GM21526 (cell line): ENCODE data around the gene MACROD2.
"Not testable (repeated sequence)": the region's sequence is repeated elsewhere in the genome, so short reads cannot be mapped to it uniquely, and the experiment has no call there.

ENCODE experiments used
- ATAC-seq: cut with Tn5 transposase; IDR thresholded peaks from one replicate; pipeline ENCODE4 v1.9.1; 2021; ENCODE audit warnings: moderate library complexity; ENCODE audit not compliant: unreplicated experiment, low FRiP score

The MACROD2 gene

GRCh38 chr20:14178528-14178927 is 183.2 kb downstream of the MACROD2 start:
- ATAC-seq, result no peak

DNA sequence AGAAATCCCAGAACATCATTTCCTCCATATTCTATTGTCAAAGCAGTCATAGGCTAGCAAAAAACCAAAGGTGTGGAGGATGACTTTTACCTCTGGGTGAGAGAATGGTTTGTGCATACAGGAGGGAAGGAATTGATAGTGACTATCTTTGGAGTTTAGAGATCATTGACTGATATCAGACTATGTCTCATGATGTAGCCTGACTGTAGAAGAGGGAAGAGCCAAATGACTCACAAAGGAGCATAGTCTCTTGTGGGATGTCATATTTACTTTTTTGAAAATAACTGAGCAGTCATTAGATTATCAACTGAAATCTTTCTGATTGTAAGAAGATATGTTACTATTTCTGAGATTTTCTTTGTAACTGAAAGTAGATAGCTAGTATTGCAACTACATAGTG is 183.6 kb downstream of the MACROD2 start:
- no peak for ATAC-seq

GRCh38 chr20:14189794-14190402 is 194.6 kb downstream of the MACROD2 start:
- no peak for ATAC-seq

DNA sequence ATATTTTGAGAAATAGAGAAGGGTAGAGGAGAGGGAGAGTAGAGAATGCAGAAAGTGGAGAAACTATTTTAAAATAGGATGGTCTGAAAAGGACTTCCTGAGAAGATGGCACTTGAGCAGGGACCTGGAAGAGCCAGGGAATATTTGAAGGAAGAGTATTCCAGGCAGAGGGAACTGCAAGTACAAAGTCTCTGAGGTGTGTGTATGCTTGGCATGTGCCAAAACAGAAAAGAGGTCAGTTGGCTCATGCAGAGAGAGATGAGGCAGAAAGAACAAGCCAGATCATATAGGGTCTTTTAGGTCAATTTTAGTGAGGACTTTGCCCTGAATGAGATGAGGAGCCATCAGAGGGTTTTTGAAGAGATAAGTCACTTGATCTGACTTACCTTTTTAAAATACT is 196.2 kb downstream of the MACROD2 start:
- no peak for ATAC-seq

- no peak for ATAC-seq
These were observed 198.1 kb downstream of the MACROD2 start for GRCh38 chr20:14193443-14193842.

GRCh38 chr20:14193885-14194284 is 198.6 kb downstream of the MACROD2 start:
- no peak for ATAC-seq

- no peak for ATAC-seq
These were observed 201.8 kb downstream of the MACROD2 start for GRCh38 chr20:14197097-14197496.

DNA sequence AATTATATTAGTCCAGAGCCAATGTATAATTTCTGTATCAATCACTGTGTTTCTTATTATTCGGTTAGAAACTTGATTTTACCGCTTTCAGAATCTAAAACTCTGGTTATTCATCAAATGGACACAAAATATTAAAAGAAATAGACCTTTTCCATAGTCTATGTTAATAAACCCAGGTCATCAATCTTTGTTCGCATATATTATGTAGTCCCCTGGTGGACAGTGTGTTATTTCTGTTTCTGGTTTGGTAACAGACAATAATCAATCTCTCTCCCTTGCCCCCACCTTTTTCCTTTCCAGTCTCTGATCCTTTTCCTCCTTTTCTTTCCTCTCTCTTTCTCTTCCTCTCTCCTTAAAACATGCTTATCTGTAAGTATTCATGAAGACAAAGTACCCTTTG is 203.1 kb downstream of the MACROD2 start:
- ATAC-seq, result no peak

GRCh38 chr20:14199111-14199510 is 203.8 kb downstream of the MACROD2 start:
- no peak for ATAC-seq

GRCh38 chr20:14203657-14204056 is 208.3 kb downstream of the MACROD2 start:
- no peak for ATAC-seq

GRCh38 chr20:14207591-14207990 is 212.3 kb downstream of the MACROD2 start:
- ATAC-seq, result no peak

- ATAC-seq, result no peak
These were observed 213.6 kb downstream of the MACROD2 start for GRCh38 chr20:14208956-14209355.

DNA sequence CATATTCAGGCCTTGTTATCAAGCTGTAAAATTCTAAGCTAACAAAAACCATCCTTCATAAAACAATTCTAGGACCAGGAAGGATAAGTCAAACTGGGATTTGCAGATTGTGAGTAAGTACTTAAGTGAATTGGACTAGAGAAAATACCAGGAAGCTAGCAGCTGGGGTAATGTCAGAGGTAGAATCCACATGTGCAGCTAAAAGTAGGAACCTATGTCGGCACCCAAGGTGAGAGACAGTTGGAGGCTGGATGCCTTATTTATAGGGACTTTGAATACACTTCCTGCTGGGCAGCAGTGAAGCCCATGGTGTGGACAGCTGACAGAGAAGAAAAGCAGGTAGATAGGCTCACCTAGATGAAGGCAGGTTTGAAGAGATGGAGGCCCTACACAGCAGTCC is 214.8 kb downstream of the MACROD2 start:
- ATAC-seq, result no peak

GRCh38 chr20:14214046-14214445 is 218.7 kb downstream of the MACROD2 start:
- no peak for ATAC-seq

DNA sequence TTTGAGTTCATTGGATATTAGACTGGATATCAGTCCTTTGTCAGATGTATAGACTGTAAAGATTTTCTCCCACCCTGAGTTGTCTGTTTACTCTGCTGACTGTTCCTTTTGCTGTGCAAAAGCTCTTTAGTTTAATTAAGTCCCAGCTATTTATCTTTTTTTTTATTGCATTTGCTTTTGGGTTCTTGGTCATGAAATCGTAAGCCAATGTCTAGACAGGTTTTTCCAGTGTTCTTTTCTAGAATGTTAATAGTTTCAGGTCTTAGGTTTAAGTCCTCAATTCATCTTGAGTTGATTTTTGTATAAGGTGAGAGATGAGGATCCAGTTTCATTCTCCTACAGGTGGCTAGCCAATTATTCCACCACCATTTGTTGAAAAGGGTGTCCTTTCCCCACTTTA is 220.6 kb downstream of the MACROD2 start:
- ATAC-seq, result not testable (repeated sequence)

DNA sequence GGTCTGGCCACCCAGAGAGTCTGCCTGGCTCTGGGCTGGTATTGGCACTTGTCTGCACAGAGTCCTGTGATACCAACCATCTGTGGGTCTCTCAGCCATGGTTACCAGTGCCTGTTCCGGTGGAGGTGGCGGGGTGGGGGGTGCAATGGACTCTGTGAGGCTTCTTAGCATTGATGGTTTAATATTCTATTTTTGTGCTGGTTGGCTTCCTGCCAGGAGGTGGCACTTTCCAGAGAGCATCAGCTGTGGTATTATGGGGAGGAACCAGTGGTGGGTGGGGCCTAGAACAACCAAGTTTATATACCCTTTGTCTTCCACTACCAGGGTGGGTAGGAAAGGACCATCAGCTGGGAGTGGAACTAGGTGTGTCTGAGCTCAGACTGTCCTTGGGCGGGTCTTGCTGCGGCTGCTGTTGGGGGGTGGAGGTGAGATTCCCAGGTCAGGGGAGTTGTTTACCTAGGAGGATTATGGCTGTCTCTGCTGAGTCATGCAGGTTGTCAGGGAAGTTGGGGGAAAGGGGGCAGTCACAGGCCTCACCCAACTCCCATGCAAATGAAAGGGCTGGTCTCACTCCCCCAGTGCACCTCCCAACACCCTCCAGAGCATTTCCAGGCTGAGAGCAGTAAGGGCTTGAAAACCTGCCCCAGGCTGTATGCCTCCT is 224.6 kb downstream of the MACROD2 start:
- no peak for ATAC-seq

DNA sequence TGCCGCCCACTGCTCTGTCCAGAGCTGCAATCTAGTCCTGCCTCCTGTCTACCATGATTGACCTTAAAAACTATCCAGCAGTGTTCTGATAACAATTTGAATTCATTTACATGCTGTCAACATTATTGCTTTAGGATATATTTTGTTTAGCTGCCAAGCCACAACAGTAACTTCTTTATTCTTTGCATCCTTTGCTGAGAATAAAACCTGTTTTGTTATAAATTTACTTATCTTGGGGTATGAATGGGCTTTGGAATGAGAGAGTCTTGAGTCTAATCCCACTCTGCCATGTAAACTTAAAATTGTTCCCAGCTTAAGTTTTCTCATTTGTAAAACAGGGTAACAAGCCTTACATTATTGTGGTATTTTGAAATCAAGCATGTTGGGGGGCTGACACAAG is 225.7 kb downstream of the MACROD2 start:
- no peak for ATAC-seq

DNA sequence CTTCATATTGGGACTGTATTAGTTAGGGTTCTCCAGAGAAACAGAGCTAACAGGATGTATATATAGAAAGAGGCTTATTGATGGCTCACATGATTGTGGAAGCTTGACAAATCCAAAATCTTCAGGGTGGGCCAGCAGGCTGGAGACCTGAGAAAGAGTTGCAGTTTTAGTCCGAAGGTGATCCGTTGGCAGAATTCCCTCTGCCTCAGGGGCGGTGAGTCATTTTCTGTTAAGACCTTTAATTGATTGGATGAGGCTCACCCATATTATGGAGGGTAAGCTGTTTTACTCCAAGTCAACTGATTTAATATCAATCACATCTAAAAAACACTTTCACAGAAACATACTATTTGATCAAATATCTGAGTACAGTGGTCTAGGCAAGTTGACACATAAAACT is 228.5 kb downstream of the MACROD2 start:
- ATAC-seq, result no peak

DNA sequence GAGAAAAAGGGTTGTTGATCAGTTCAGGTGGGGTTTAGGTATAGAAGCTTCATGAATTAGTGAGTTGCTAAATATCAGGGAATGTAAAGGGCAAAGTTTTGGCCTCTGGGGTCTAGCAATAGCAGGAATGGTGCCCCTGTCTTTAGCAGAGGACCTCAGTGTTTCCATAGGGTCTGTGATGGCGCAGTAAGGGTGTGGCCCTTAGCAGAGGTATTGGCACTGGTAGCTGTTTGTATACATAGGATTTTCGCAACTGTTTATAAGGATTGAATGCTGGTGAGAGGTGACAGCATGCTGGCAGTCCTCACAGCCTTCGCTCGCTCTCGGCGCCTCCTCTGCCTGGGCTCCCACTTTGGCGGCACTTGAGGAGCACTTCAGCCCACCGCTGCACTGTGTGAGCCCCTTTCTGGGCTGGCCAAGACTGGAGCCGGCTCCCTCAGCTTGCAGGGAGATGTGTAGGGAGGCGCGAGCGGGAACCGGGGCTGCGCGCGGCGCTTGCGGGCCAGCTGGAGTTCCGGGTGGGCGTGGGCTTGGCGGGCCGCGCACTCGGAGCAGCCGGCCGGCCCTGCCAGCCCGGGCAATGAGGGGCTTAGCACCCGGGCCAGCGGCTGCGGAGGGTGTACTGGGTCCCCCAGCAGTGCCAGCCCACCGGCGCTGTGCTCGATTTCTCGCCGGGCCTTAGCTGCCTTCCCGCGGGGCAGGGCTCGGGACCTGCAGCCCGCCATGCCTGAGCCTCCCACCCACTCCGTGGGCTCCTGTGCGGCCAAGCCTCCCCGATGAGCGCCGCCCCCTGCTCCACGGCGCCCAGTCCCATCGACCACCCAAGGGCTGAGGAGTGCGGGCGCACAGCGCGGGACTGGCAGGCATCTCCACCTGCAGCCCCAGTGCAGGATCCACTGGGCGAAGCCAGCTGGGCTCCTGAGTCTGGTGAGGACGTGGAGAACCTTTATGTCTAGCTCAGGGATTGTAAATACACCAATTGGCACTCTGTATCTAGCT is 231.0 kb downstream of the MACROD2 start:
- ATAC-seq, result not testable (repeated sequence)

DNA sequence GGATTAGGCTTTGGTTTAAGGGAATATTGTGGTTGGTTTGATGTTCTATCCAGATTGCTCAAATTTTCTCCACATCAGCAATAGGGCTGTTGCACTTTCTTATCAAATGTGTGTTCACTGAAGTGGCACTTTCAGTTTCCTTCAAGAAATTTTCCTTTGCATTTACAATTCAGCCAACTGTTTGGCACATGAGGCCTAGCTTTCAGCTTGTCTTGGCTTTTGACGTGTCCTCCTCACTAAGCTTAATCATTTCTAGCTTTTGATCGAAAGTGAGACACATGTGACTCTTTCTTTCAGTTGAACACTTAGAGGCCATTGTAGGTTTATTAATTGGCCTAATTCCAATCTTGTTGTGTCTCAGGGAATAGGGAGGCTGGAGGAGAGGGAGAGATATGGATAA is 237.3 kb downstream of the MACROD2 start:
- no peak for ATAC-seq

- no peak for ATAC-seq
These were observed 239.5 kb downstream of the MACROD2 start for GRCh38 chr20:14234666-14235295.
